HG02938 (cell line): ENCODE measurements around the gene FAM120AOS.

Source experiments
- ATAC-seq: cut with Tn5 transposase; IDR thresholded peaks from one replicate; pipeline ENCODE4 v1.9.1; 2021; ENCODE audit warnings: mild to moderate bottlenecking, moderate library complexity; ENCODE audit not compliant: unreplicated experiment

Gene FAM120AOS

DNA sequence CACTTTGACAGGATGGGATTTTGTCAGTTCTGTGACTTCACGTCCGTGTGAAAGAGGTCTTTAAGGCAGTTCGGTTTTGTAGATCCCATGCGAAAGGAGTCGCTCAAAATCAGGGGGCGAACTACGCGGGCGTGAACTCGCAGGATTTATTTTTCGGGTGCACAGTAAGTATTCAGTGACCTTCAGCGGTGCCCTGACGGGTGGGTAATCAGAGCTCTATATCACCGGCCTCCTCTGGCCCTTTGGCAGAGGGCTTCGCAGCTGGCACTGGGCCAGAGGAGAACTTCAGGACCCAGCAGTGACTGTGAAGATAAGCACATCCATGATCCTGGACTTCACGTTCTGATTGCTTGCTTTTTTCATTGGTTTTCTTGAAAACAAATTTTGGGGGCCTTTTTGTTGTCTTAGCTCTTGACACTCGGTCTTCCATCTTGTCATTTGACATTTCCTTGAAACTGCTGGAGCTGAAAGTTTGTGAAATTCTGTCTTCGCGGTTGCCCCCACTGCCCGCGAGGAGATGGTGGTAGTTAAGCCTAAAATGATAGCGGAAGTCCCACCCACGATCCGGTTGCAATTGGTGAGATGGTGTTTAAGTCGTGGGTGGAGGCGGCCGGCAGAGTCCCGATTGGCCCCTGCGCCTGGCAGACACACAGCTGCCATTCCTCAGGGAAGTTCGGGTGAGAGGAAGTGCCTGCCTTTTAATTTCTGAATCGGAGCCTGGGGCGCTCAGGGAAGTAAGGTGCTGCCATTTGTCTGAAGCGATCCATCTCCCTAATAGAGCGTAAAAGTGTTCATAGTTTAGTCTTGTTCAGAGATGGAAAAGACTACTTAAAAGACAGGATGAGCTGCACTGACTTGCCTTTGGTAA is at the start of gene FAM120AOS:
FAM120AOS (minus strand) TSS at position 535 of the 868 bp plus-strand sequence. CDS start 872 bp downstream, outside the sequence.
- ATAC-seq, result peak; percentile 67

- no peak for ATAC-seq
Observed at GRCh38 chr9:93501406-93501805, 48.0 kb upstream of the FAM120AOS start.

- no peak for ATAC-seq
Observed at GRCh38 chr9:93500571-93501298, 47.4 kb upstream of the FAM120AOS start.

GRCh38 chr9:93496285-93496684 is 42.9 kb upstream of the FAM120AOS start:
- ATAC-seq, result no peak

DNA sequence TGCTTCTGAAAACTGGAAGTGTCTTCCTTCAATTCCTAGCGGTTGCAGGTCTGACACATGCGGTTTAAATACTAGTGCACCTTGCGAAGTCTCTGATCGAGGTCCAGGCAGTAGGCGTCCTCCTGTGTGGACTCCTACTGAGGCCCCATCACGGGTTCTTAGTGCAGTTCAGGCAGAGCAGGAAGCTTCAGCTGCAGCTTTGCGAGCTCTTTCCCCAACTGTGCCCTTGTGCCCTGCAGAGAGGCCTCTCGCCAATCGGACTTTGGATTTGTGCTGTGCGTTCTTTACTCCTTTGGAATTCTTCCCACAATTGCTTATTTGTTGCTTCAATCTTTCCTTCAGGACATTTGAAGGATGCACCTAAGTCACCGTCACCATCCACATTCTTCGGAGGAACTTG is 40.6 kb upstream of the FAM120AOS start:
- no peak for ATAC-seq

GRCh38 chr9:93492327-93492726 is 38.9 kb upstream of the FAM120AOS start:
- no peak for ATAC-seq

- ATAC-seq, result no peak
Observed at GRCh38 chr9:93491593-93492232, 38.3 kb upstream of the FAM120AOS start.

GRCh38 chr9:93488244-93488643 is 34.9 kb upstream of the FAM120AOS start:
- no peak for ATAC-seq

DNA sequence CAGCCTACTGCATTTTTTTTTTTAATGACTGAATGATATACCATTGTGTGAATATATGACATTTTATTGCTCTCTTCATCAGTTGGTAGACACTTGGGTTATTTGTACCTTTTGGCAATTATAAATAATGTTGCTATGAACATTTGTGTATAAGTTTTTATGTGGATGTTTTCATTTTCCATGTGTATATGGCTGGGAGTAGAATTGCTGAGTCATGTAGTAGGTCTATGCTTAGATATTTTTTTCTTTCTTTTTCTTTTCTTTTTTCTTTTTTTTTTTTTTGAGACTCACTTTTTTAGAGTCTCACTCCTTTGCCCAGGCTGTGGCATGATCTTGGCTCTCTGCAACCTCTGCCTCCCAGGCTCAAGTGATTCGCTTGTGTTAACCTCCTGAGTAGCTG is 32.9 kb upstream of the FAM120AOS start:
- no peak for ATAC-seq

DNA sequence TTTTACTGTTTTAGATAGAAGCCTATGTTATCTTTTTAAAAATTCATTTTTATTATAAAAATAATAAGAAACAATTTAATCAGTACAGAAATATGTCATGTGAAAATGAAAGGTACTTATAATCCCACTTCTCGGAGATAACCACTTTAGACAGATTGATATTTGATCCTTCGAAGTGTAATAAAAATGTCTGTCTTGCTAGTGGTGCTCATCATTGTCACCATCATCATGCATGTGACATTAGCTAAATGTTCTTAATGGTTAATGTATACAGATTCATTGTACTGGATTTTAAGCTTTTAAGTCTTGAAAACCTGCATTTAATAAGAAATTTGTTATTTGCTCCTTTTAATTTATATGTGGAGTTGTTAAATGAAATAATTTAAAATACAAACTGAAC is 30.1 kb upstream of the FAM120AOS start:
- ATAC-seq, result no peak

- ATAC-seq, result no peak
Observed at GRCh38 chr9:93480728-93481324, 27.4 kb upstream of the FAM120AOS start.

GRCh38 chr9:93480262-93480661 is 26.9 kb upstream of the FAM120AOS start:
- no peak for ATAC-seq

- ATAC-seq, result no peak
Observed at GRCh38 chr9:93479726-93480125, 26.3 kb upstream of the FAM120AOS start.

- ATAC-seq, result no peak
Observed at GRCh38 chr9:93477397-93477796, 24.0 kb upstream of the FAM120AOS start.

GRCh38 chr9:93476924-93477323 is 23.5 kb upstream of the FAM120AOS start:
- no peak for ATAC-seq

- ATAC-seq, result no peak
Observed at GRCh38 chr9:93475856-93476255, 22.5 kb upstream of the FAM120AOS start.

DNA sequence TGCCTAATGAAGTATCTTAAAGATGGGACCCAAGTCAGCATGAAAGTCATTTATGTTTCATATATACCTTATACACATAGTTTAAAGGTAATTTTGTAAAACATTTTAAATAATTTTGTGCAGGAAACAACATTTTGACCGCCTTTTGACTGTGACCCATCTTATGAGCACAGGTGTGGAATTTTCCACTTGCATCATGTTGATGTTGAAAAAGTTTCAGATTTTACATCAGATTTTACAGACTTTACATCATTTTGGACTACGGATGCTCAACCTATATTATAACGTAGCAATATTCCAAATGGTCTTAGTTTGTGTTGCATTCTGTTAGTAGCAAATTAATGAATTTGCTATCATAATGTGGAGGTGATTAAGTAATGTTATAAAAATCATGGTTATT is 21.7 kb upstream of the FAM120AOS start:
- ATAC-seq, result no peak

- ATAC-seq, result no peak
Observed at GRCh38 chr9:93473411-93473810, 20.0 kb upstream of the FAM120AOS start.

DNA sequence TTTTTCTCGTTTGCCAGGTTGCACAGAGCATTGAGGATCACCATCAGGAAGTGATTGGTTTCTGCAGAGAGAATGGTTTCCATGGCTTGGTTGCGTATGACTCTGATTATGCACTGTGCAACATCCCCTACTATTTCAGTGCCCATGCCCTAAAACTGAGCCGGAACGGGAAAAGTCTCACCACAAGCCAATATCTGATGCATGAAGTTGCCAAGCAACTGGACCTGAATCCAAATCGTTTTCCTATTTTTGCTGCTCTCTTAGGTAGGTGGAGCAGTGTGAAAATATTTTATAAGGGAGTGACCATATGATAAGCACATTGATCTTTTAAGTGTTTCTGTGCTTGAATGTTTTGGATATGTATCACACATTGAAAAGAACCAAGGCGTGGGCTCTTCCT is 17.7 kb upstream of the FAM120AOS start:
- no peak for ATAC-seq

GRCh38 chr9:93470391-93470790 is 17.0 kb upstream of the FAM120AOS start:
- no peak for ATAC-seq

DNA sequence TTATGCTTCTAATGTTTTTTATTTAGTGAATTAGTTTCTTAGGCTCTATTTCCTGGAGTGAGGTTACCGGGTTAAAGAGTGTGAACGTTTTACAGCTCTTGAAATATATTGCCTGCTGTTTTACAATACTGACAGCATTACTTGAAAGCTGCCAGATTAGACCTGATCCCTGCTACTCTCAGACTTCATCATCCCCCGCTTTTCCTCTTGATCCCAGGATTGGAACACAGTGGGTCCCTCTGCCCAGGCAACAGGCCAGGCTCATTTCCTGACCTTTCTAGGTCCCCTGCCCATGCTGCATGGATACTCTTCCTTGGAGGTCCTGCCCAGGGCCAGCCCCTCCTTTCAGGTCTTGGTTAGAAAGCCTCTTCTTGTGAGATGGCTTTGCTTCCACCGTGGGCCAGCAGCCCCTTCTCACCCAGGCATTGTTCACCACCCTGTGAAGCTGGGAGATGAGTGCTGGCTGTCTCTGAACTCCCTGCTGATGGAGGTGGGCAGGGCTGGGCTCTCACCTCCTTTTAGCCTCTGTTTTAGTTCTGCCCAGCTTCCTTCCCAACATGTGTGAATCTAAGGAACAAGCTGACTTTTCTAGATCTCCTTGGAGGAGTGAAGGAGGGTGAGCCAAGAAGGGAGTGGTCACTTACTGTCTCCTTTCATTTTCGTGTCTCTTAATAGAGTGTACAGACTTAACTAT is 15.5 kb upstream of the FAM120AOS start:
- ATAC-seq, result no peak
